Measurements from ENCODE around the gene TSPAN8. TPM values are rescaled to one million over a fixed set of nuclear protein-coding genes. Genes with fewer than 3 reads are reported as not detected.

Gene TSPAN8
- total RNA-seq, 2 donors from 2014 or later, result 36.3 to 240 TPM

- H3K4me1 ChIP-seq (replicated peaks), result no peaks in the 10 kb centered on the region
- no peaks in the 10 kb centered on the region for H3K36me3 ChIP-seq
- intact Hi-C loops (cut with DNase I), result no loop called here
- 90% methylated on average over 5 of the region's 5 CpGs for WGBS
- no peak overlapping the region for H3K27ac ChIP-seq
- H3K4me3 ChIP-seq, result no peak overlapping the region
- no peak for TF ChIP-seq POLR2AphosphoS5 (IDR thresholded peaks at IDR 0.05)
- TF ChIP-seq POLR2A (IDR thresholded peaks at IDR 0.05), result no peak
- no peak for TF ChIP-seq CTCF (IDR thresholded peaks at IDR 0.05)
- no peaks in the 10 kb centered on the region for H3K9me3 ChIP-seq
- no peak for DNase-seq (ENCODE audit: low spot score)
- no peaks in the 10 kb centered on the region for H3K27me3 ChIP-seq (replicated peaks; ENCODE audit: insufficient read depth)
Measured at GRCh38 chr12:71109834-71110233, 48.0 kb downstream of the TSPAN8 start.

- intact Hi-C loops (cut with DNase I), result no loop called here
- Histone ChIP-seq H3K27ac (no peak overlapping the region), H3K4me3 (no peak overlapping the region), H3K27me3 (replicated peaks; ENCODE audit: insufficient read depth) (no peaks in the 10 kb centered on the region), H3K9me3 (no peaks in the 10 kb centered on the region), H3K4me1 (replicated peaks) (no peaks in the 10 kb centered on the region), H3K36me3 (no peaks in the 10 kb centered on the region)
- 68% methylated on average over 3 of the region's 3 CpGs for WGBS
- TF ChIP-seq POLR2AphosphoS5 (IDR thresholded peaks at IDR 0.05) (no peak), CTCF (IDR thresholded peaks at IDR 0.05) (no peak), POLR2A (IDR thresholded peaks at IDR 0.05) (no peak)
- DNase-seq (ENCODE audit: low spot score), result no peak
Measured at GRCh38 chr12:71108355-71108754, 49.4 kb downstream of the TSPAN8 start.

GRCh38 chr12:71107936-71108335 is 49.9 kb downstream of the TSPAN8 start:
- 39% methylated on average over 1 of the region's 1 CpG for WGBS
- Histone ChIP-seq H3K27me3 (replicated peaks; ENCODE audit: insufficient read depth) (no peaks in the 10 kb centered on the region), H3K4me3 (no peak overlapping the region), H3K36me3 (no peaks in the 10 kb centered on the region), H3K4me1 (replicated peaks) (no peaks in the 10 kb centered on the region), H3K9me3 (no peaks in the 10 kb centered on the region), H3K27ac (no peak overlapping the region)
- intact Hi-C loops (cut with DNase I), result no loop called here
- TF ChIP-seq CTCF (IDR thresholded peaks at IDR 0.05) (no peak), POLR2A (IDR thresholded peaks at IDR 0.05) (no peak), POLR2AphosphoS5 (IDR thresholded peaks at IDR 0.05) (no peak)
- DNase-seq (ENCODE audit: low spot score), result no peak

GRCh38 chr12:71105956-71106355 is 51.8 kb downstream of the TSPAN8 start:
- no peaks in the 10 kb centered on the region for H3K36me3 ChIP-seq
- DNase-seq (ENCODE audit: low spot score), result no peak
- H3K9me3 ChIP-seq, result no peaks in the 10 kb centered on the region
- no peaks in the 10 kb centered on the region for H3K27me3 ChIP-seq (replicated peaks; ENCODE audit: insufficient read depth)
- TF ChIP-seq POLR2A (IDR thresholded peaks at IDR 0.05) (no peak), POLR2AphosphoS5 (IDR thresholded peaks at IDR 0.05) (no peak), CTCF (IDR thresholded peaks at IDR 0.05) (no peak)
- no peak overlapping the region for H3K27ac ChIP-seq
- intact Hi-C loops (cut with DNase I), result no loop called here
- no peaks in the 10 kb centered on the region for H3K4me1 ChIP-seq (replicated peaks)
- no peak overlapping the region for H3K4me3 ChIP-seq

- TF ChIP-seq POLR2AphosphoS5 (IDR thresholded peaks at IDR 0.05) (no peak), POLR2A (IDR thresholded peaks at IDR 0.05) (no peak), CTCF (IDR thresholded peaks at IDR 0.05) (no peak)
- WGBS, result 45% methylated on average over 2 of the region's 2 CpGs
- intact Hi-C loops (cut with DNase I), result no loop called here
- H3K4me3 ChIP-seq, result no peak overlapping the region
- H3K27ac ChIP-seq, result no peak overlapping the region
- H3K27me3 ChIP-seq (replicated peaks; ENCODE audit: insufficient read depth), result no peaks in the 10 kb centered on the region
- DNase-seq (ENCODE audit: low spot score), result no peak
- H3K9me3 ChIP-seq, result no peaks in the 10 kb centered on the region
- H3K4me1 ChIP-seq (replicated peaks), result no peaks in the 10 kb centered on the region
- H3K36me3 ChIP-seq, result no peaks in the 10 kb centered on the region
Measured at GRCh38 chr12:71092290-71092689, 65.5 kb downstream of the TSPAN8 start.

All from prostate gland (tissue), 2 donors.